D341Med (cell line): ENCODE measurements around the gene ETHE1.
"Not testable (repeated sequence)": the region's sequence is repeated elsewhere in the genome, so short reads cannot be mapped to it uniquely, and the experiment has no call there.

Experiments
- DNase-seq: peaks from one replicate; pipeline ENCODE4 v3.0.0; 2012; ENCODE audit warnings: low spot score

ETHE1 gene

DNA sequence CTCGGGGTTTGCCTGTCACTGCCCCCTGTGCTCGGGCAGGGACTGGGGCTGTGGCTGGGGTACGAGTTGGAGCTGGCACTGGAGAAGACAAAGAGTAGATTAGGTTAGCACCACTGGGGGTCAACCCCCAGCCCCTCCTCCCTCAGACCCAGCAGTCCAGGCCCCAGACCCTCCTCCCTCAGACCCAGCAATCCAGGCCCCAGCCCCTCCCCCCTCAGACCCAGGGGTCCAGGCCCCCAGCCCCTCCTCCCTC, 25.1 kb upstream of the ETHE1 start:
- no peak for DNase-seq

DNA sequence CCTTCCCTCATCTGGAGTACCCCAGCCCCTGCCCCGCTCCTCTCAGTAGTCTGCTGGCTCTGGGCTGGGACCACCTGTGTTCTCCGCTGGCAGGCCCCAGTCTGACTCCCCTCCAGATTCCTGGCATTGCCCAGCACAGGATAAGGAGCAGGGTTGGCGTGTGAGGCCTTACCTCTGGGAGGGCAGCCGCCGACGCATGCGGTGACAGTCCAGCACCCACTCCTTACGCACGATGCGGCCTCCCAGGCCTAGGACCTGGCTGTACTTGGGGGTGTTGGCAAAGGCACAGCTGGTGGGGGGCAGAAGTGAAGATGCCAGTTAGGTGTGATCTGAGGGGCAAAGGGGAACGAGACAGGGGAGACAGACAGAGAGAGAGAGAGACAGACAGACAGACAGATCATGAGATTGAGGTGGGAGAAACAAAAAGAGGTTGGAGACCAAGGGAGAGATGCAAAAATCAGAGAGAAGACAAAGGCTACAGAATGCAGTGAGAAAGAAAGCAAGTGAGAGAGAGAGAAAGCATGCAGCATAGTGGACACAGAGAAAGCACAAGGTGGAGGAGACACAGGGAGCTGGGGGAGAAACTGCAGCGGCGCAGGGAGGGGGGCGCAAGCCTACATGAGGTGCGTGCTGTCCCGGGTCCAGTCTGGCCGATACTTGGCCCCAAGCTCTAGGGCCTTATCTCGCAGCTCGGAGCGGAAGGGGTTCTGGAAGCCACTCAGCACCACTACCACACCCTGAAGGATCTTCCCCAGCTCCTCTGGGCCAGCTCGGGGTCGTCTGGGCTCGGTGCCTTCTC, 24.6 kb upstream of the ETHE1 start:
- no peak for DNase-seq

DNA sequence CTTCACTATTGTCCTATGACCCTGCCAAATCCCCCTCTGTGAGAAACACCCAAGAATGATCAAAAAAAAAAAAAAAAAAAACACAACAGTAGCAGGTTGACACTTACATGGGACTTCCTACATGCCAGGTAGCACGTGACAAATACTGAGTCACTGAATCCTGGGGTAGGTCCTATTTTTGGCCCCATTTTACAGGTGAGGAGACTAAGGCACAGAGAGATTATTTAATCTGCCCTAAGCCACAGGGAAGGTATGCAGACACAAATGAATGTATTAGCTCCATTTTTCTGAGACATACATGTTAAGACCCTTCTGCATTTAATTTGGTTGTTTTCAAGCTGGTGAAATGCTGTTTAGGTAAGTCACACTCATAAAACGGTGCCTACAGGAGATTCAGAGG, 21.7 kb upstream of the ETHE1 start:
- no peak for DNase-seq

DNA sequence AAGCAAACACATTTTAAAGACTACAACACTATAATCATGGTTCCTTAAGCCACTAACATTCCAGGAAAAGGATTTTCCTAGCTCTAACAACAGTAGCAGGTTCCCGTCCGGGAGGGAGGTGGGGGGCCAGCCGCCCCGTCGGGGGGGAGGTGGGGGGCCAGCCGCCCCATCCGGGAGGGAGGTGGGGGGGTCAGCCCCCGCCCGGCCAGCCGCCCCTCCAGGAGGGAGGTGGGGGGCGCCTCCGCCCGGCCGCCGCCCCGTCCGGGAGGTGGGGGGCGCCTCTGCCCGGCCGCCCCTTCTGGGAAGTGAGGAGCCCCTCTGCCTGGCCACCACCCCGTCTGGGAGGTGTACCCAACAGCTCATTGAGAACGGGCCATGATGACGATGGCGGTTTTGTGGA, 20.9 kb upstream of the ETHE1 start:
- DNase-seq: not testable (repeated sequence)

DNA sequence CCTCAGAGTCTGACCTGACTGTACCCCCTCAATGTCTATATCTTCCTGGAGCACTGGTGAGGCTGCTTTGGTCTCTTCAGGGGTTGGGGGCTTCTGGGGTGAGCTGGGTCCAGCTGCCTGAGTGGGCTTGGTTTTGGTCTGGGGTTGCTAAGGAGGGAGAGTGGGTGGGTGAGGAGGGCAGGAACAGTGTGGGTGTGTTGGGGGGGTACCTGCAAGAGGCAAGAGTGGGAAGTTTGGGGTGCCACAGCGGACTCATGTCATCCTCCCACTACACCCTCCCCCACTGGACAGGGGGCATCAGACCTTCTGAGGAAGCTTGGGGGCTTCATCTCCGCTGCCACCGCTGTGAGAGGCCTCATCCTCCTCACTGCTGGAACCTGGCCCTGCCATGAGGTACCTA, 19.6 kb upstream of the ETHE1 start:
- no peak for DNase-seq

DNA sequence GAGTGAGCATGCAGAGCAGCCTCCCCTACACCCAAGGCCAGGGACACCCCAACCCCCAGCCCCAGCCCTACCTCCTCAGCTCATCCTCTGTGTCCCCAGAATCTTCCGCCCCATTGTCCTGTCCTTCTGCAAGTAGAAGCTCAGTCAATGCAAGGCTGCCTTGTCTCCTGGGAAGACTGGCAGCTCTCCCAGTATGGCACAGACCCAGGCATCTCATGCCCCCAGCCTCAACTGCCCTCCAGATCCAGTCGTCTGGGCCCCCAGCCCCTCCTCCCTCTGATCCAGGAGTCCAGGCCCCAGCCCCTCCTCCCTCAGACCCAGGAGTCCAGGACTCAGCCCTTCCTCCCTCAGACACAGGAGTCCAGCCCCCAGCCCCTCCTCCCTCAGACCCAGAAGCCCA, 19.0 kb upstream of the ETHE1 start:
- DNase-seq: no peak

DNA sequence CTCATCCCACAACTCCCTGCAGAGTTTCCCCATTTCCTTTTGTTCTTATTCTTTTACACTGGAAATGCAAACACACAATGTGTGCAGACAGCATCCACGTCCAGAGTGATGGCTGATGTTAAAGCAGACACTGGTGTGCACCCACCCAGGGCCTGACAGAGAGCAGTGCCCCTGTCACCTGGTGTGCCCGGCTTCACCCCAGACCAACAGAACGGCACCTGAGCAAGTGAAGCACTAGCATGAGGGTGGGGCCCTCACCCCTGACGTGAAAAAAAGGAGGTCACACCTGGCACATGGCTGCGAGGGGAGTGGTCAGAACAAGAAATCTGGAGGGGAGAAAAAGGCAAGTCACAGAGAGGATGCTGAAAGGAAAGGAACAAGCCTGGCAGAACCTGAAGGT, 18.3 kb upstream of the ETHE1 start:
- no peak for DNase-seq

DNA sequence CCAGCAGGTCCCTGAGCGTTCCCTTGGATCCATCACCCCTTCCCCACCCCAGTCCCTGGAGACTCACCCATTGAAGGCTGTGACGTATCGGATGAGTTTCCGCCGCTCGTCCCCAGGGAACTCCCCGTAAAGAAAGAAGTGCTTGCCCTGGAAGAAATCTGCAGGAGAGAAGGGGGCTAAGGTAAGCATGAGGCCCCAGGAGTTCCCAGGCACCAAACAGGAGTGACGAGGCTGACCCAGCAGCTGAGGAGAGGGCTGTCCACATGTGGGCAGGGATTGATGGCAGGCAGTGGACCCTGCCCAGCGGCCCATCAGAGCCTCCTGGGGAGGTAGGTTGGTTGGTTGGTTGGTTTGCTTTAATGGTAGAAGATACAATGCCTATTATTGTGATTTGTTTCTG, 17.1 kb upstream of the ETHE1 start:
- no peak for DNase-seq

DNA sequence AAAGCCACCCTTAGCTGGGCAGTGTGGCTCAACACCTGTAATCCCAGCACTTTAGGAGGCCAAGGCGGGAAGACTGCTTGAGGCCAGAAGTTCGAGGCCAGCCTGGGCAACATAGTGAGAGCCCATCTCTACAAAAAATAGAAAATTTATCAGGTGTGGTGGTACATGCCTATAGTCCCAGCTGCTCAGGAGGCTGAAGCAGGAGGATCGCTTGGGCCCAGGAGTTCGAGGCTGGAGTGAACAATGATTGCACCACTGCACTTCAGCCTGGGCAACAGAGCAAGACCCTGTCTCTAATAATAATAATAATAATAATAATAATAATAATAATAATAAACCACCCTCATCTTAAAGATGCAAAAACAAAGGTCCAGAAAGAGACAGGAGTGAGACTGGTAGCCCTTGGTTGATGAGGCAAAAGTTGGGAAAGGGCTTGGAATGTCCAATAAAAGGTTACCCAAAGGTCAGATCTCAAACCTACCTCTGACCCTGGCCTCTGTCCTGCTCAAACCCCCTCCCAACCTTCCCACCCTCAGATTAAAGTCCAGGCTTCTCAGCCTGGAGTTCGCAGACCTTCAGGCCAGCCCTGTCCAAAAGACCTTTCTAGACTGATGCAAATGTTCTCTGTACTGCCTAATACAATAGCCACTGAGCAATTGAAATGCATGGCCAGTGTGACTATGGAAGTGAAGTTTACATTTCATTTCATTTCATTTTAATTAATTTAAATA, 15.1 kb upstream of the ETHE1 start:
- DNase-seq: no peak

DNA sequence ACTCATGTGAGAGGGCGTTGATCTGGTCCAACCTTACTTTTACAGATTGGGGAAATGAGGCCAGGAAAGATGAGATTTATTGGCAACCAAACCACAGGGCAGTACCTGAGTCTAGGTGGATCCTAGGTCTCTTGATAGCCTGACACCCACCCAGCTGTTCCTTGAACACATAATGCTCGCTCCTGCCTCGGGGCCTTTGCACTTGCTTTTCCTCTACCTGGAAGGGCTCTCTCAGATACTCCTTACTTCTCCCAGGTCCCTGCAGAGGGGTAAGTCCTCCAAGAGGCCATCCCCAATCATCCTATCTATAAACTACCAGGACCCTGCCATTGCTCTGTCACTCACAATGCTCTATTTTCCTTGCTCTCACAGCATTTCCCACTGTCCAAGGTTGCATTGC, 13.4 kb upstream of the ETHE1 start:
- no peak for DNase-seq

DNA sequence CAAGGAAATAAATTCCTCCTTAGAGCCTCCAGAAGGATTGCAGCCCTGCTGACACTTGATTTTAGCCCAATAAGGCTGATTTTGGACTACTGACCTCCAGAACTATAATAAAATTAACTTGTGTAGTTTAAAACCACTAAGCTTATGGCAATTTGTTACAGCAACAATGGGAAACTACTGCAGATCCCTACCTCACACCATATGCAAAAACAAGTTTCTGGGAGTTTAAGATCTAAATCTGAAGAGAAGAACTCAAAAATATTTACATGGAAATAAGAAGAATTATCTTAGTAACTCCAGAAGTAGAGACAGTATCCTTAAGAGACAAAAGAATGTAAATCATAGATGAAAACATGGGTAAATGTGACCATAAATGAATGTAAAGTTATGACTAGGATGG, 11.9 kb upstream of the ETHE1 start:
- DNase-seq: no peak

DNA sequence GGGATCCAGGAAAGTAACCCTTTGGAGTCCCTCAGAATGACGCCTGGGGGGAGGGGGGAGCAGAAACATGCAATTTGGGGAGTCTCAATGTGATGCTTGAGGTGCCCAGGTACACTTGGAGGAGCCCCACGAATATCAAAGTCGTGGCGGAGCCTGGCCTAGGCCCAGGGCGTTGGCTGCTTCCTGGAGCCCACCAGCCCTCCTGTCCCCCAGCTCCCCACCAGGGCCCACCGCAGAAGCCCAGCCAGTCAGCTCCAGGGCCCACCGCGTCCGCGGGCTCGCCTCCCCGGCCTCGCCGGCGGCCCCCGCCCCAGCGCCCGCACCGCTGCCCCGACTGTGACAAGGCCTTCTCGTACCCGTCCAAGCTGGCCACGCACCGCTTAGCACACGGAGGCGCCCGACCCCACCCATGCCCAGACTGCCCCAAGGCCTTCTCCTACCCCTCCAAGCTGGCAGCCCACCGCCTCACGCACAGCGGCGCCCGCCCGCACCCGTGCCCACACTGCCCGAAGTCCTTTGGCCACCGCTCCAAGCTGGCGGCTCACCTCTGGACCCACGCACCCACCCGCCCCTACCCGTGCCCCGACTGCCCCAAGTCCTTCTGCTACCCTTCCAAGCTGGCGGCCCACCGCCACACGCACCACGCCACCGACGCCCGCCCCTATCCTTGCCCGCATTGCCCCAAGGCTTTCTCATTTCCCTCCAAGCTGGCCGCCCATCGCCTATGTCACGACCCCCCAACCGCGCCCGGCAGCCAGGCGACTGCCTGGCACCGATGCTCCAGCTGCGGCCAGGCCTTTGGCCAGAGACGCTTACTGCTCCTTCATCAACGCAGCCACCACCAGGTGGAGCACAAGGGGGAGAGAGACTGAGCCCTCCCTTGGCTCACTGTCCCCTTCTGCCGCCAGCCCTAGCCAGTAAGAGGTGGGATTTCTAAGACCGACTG, 8.1 kb upstream of the ETHE1 start:
- DNase-seq: peak; percentile 77

DNA sequence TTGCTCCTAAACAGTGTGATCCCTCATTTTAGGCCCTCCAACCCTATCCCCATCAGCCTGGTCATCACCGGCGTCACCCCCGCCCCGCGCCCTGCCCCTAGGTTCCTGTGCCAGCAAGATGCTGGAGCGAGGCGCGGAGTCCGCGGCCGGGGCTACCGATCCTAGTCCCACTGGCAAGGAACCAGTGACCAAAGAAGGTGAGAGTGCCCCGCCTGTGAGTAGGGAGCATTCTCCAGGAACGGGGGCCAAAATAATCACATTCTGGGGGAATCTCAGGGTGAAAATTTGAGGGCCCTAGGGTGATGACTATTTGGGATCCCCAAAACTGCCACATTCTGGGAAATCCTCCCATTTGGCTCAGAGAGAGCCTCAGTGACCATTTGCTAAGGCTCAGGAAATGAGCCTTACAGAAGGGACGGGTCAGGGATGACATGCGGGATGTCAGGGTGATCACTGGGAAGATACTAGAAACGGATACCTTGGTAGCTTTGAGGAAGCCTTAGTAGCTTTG, 7.4 kb upstream of the ETHE1 start:
- DNase-seq: no peak

DNA sequence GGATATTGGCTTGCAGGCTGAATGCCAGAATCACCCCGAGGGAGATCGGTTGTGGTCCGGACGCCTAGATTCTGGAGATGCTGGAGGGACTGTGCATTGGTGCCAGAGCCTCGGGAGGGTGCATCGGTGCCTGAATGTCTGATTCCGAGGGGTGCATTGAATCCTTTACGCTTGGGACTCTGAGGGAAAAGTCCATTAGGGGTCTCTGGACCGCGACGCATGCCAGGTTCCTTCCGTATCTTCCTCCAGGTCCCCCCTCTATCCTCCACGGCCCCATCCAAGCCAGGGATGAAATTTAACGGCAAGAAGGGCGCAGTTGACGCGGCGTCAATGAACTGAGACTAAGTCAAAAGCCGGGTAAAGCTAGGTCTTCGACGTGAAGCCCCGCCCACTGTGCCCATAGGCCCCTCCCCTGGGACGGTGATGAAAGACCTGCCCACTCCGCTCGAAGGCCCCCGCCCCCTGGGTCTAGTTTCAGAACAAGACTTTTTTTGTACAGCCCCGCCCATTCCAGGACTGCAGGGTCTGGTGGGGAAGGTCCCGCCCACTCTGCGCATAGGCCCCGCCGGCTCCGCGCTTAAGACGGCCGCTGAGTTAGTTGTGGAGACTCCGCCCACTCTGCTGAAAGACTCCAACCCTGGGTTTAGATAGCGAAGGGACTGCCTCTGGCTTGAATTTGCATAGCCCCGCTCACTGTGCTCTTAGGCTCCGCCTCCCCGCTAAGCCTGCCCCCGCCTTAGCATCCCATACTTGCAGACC, 6.7 kb upstream of the ETHE1 start:
- DNase-seq: peak; percentile 93

DNA sequence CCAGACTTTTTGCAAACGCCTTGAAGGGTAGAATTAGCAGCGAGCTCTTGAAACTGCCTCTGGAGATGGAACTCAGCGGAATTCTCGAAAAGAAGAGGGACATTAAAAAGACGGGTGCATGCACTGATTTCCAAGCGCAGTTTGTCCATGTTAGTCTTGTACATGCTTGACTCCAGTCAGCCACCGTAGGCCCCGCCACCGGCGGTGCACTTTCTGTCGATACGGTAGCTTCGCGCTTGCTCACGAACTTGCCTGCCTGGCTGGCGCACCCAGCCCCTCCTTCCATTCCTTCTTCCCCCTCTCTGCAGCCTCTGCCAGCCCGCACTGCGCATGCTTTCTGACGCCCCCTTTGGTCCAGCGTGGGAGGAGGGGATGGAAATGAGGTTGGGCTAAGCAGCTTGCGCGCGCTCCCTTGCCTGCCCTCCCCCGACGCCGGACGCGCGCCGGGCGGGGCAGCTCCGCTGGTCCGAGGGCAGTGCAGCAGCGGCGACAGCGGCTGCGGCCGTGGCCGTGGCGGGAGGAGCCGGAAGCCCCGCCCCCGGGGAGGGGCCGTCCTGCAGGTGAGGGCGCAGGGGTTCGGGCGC, 6.1 kb upstream of the ETHE1 start, which contains the start of gene ZNF575:
ZNF575 (plus strand) TSS at position 227 of the 584 bp plus-strand sequence. CDS start 1,235 bp downstream, outside the sequence.
- peak; percentile 87 for DNase-seq

DNA sequence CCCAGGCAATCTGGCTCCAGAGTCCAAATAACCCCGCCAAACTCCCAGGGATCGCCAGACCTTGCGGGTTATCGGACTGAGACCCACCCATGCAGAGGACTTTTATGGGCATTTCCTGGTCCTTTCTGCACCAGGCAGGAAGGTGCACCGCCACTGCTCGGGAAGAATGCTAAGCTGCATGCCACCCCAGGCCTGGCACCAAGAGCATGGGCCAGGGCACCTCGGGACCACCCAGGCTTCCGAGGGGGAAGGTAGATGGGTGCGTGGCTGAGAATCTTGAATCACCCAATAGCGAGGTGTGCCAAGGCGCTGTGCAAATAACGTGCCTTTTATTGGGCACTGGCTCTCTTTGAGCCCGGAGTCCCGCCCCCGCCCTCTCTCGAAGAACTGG, 5.6 kb upstream of the ETHE1 start:
- DNase-seq: peak; percentile 72

DNA sequence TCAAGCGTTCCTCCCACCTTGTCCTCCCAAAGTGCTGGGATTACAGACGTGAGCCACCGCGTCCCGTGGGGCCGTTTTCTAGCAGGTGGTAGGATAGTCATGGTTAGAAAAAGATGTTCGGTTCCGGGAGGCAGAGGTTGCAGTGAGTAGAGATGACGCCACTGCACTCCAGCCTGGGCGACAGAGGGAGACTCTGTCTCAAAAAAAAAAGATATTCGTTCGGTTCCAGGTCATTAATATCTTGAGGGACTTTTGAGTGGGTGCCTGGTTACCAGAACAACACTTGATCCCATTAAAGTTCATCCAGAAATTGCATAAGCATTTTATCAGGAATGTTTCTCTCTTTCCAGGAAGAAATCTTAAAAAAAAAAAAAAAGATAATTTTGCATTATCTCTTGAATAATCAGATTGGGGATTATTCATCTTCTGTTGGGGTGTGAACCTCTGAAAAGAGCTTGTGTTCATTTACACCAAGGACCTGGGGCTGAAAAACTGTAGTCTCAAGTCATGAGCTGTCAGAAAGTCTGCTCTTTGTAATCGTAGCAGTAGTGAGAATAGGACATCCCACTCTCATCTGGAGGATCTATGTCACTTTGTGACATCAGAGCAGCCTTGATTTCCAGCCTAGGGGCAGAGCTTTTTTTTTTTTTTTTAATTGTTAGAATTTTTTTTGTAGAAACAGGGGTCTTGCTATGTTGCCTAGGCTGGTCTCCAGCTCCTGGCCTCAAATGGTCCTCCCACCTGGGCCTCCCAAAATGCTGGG, 1.0 kb upstream of the ETHE1 start:
- no peak for DNase-seq

DNA sequence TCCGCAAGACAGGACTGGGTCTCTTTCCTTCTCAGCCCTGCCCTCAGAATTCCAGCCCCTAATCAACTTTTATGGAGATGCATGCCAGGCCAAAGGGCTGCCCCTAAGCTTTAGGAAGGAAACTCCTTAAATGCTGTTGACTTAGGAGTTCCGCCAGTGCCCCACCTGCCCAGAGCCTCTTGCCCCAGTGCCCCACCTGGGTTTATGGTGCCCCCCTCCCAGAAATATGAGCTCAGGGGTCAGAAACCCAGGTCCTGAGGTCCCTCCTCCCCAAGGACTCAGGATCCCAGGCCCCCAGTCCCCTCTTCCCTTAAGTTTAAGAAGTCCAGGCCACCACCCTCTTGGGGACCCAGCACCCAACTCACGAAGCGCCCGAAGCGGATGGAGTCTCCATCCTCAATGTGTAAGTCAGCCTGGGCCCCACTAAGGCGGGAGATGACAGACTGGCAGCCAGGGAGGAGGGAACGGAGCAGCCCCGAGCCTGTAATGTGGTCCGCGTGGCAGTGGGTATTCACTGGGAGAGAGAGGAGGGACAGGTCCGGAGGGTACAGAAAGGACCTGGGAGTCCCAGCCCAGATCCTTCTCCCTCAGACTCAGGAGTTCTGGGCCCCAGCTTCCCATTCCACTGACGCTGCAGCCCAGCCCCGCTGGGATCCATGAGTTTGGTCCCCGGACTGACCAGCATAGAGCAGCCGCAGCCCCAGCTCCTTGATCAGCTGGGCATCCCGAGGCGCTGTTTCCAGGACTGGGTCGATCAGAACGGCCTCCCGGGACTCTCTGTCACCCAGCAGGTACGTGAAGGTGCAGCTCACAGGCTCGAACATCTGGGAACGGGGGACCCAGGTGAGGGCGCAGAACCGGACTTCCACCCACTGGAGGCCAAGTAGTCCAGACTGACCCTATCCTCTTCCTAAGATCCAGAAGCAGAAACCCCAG, 897 bp downstream of the ETHE1 start:
- peak; percentile 42 for DNase-seq
